Astrocyte (in vitro differentiated cells and primary cell): ENCODE results near the gene PAOX.

Experiments used
- CTCF ChIP-seq: IDR thresholded peaks from 2 replicates; pipeline ENCODE4 v1.5.1; 2011; ENCODE audit warnings: low read depth, mild to moderate bottlenecking, inconsistent platforms, low read length, moderate library complexity; ENCODE audit not compliant: insufficient read depth
- EZH2 ChIP-seq: IDR thresholded peaks from 2 replicates; pipeline ENCODE4 v1.6.1; 2012; ENCODE audit warnings: mild to moderate bottlenecking, low read length, inconsistent platforms; ENCODE audit not compliant: insufficient read depth

- TF ChIP-seq CTCF, result no peak
- TF ChIP-seq EZH2, result no peak
Measured at GRCh38 chr10:133355266-133355665, 23.8 kb upstream of the PAOX start.
